ENCODE results near the gene IQGAP2.

IQGAP2 gene

DNA sequence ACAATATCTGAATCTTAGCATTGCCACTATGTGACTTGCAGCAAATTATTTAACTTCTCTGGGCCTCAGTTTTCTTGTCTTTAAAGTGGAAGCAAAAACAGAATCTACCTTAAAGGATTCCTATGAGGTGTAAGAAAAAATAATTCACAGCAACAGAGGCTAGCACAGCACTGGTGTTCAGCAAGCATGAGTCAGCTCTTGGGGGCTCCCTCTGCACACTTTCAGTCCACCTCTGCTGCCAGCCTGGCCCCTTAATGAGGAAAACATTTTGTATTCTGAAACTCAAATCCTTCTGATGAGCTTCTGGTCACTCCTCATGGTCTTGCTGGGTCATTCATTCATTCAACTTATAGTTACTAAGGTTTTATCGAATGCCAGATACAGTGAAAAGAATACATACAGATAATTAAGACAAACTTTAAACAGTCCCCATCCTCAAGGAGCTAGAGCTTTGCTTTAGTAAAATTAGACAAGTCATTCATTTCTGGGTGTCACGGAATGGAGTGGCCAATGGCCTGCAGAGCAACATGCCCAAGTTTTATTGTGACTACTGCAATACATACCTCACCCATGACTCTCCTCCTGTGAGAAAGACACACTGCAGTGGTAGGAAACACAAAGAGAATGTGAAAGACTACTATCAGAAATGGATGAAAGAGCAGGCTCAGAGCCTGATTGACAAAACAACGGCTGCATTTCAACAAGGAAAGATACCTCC is 26.8 kb upstream of the IQGAP2 start:
- no peak overlapping the region for H2AFZ ChIP-seq (ENCODE audit: low read depth, low read length)
- no peak overlapping the region for H3K4me2 ChIP-seq (ENCODE audit: low read length, poor library complexity, severe bottlenecking)
- H2AK5ac ChIP-seq (ENCODE audit: low read length, severe bottlenecking): no peak overlapping the region
- no peak overlapping the region for H2BK15ac ChIP-seq (ENCODE audit: low read depth, poor library complexity, severe bottlenecking)
- H3K4me1 ChIP-seq (ENCODE audit: control insufficient read depth, insufficient read depth, low read depth, low read length): peaks cover 11% of the 10 kb centered on the region
- H2BK5ac ChIP-seq (ENCODE audit: low read depth, low read length, poor library complexity, severe bottlenecking): no peak overlapping the region
- H3K14ac ChIP-seq (ENCODE audit: low read length in 2 of 2): no peak overlapping the region
- peaks cover 0 to 2% of the 10 kb centered on the region in 2 experiments for H3K27me3 ChIP-seq (ENCODE audit: control insufficient read depth in 1 of 2, insufficient read depth in 1 of 2, low read length in 2 of 2)
- H4K91ac ChIP-seq (ENCODE audit: low read length): no peak overlapping the region
- H4K8ac ChIP-seq (ENCODE audit: low read length): no peak overlapping the region
- no peak overlapping the region for H2BK120ac ChIP-seq (ENCODE audit: low read depth, low read length)
- no peak overlapping the region for H3K18ac ChIP-seq (ENCODE audit: low read depth in 1 of 2, low read length in 2 of 2)
- H3K9me3 ChIP-seq (ENCODE audit: control insufficient read depth, low read length): no peaks in the 10 kb centered on the region
- no peak overlapping the region for H3K27ac ChIP-seq (ENCODE audit: low read length, poor library complexity, severe bottlenecking)
- H3K36me3 ChIP-seq (ENCODE audit: control insufficient read depth in 1 of 2, insufficient read depth in 2 of 2, low read depth in 1 of 2, low read length in 2 of 2): no peaks in the 10 kb centered on the region
- H3K4ac ChIP-seq (ENCODE audit: low read depth in 1 of 2, low read length in 2 of 2): no peak overlapping the region
- WGBS: 93% methylated on average over 3 of the region's 3 CpGs
- H2BK12ac ChIP-seq (ENCODE audit: low read length in 2 of 2): no peak overlapping the region
- H3K23ac ChIP-seq (ENCODE audit: low read length in 2 of 2): no peak overlapping the region
- no peak overlapping the region for H3K9ac ChIP-seq (ENCODE audit: low read length)
- H3K4me3 ChIP-seq (ENCODE audit: insufficient read depth in 1 of 2, low read depth in 1 of 2, low read length in 2 of 2): no peak overlapping the region
- DNase-seq: peak; percentile 17
- H3K79me1 ChIP-seq (replicated peaks; ENCODE audit: low read length, poor library complexity, severe bottlenecking): no peaks in the 10 kb centered on the region

- Histone ChIP-seq H2AK5ac (ENCODE audit: low read length, severe bottlenecking) (no peak overlapping the region), H3K4me2 (ENCODE audit: low read length, poor library complexity, severe bottlenecking) (no peak overlapping the region), H3K27me3 (ENCODE audit: control insufficient read depth in 1 of 2, insufficient read depth in 1 of 2, low read length in 2 of 2) (peaks cover 0 to 2% of the 10 kb centered on the region in 2 experiments), H3K4me3 (ENCODE audit: insufficient read depth in 1 of 2, low read depth in 1 of 2, low read length in 2 of 2) (peak overlapping the region in 1 of 2 experiments; percentile 15), H2BK15ac (ENCODE audit: low read depth, poor library complexity, severe bottlenecking) (peak overlapping the region; percentile 2), H2AFZ (ENCODE audit: low read depth, low read length) (no peak overlapping the region), H4K8ac (ENCODE audit: low read length) (no peak overlapping the region), H3K4ac (ENCODE audit: low read depth in 1 of 2, low read length in 2 of 2) (no peak overlapping the region), H2BK120ac (ENCODE audit: low read depth, low read length) (no peak overlapping the region), H3K9me3 (ENCODE audit: control insufficient read depth, low read length) (no peaks in the 10 kb centered on the region), H3K23ac (ENCODE audit: low read length in 2 of 2) (no peak overlapping the region), H3K4me1 (ENCODE audit: control insufficient read depth, insufficient read depth, low read depth, low read length) (peaks cover 10% of the 10 kb centered on the region), H2BK12ac (ENCODE audit: low read length in 2 of 2) (no peak overlapping the region), H4K91ac (ENCODE audit: low read length) (no peak overlapping the region), H3K14ac (ENCODE audit: low read length in 2 of 2) (no peak overlapping the region), H3K27ac (ENCODE audit: low read length, poor library complexity, severe bottlenecking) (no peak overlapping the region), H3K79me1 (replicated peaks; ENCODE audit: low read length, poor library complexity, severe bottlenecking) (no peaks in the 10 kb centered on the region), H2BK5ac (ENCODE audit: low read depth, low read length, poor library complexity, severe bottlenecking) (no peak overlapping the region), H3K36me3 (ENCODE audit: control insufficient read depth in 1 of 2, insufficient read depth in 2 of 2, low read depth in 1 of 2, low read length in 2 of 2) (no peaks in the 10 kb centered on the region), H3K9ac (ENCODE audit: low read length) (no peak overlapping the region), H3K18ac (ENCODE audit: low read depth in 1 of 2, low read length in 2 of 2) (no peak overlapping the region)
- DNase-seq: no peak
- 97% methylated on average over 3 of the region's 3 CpGs for WGBS
Observed at GRCh38 chr5:76376866-76377230, 26.2 kb upstream of the IQGAP2 start.

- H3K27me3 ChIP-seq (ENCODE audit: control insufficient read depth in 1 of 2, insufficient read depth in 1 of 2, low read length in 2 of 2): peaks cover 0 to 5% of the 10 kb centered on the region in 2 experiments
- no peak overlapping the region for H2BK12ac ChIP-seq (ENCODE audit: low read length in 2 of 2)
- H2BK5ac ChIP-seq (ENCODE audit: low read depth, low read length, poor library complexity, severe bottlenecking): no peak overlapping the region
- no peak for DNase-seq
- no peak overlapping the region for H3K4ac ChIP-seq (ENCODE audit: low read depth in 1 of 2, low read length in 2 of 2)
- no peaks in the 10 kb centered on the region for H3K36me3 ChIP-seq (ENCODE audit: control insufficient read depth in 1 of 2, insufficient read depth in 2 of 2, low read depth in 1 of 2, low read length in 2 of 2)
- WGBS: 94% methylated on average over 6 of the region's 6 CpGs
- H3K23ac ChIP-seq (ENCODE audit: low read length in 2 of 2): no peak overlapping the region
- H3K4me3 ChIP-seq (ENCODE audit: insufficient read depth in 1 of 2, low read depth in 1 of 2, low read length in 2 of 2): no peak overlapping the region
- H3K18ac ChIP-seq (ENCODE audit: low read depth in 1 of 2, low read length in 2 of 2): no peak overlapping the region
- H4K91ac ChIP-seq (ENCODE audit: low read length): no peak overlapping the region
- no peak overlapping the region for H3K9ac ChIP-seq (ENCODE audit: low read length)
- no peak overlapping the region for H3K4me2 ChIP-seq (ENCODE audit: low read length, poor library complexity, severe bottlenecking)
- H2BK15ac ChIP-seq (ENCODE audit: low read depth, poor library complexity, severe bottlenecking): peak overlapping the region; percentile 13
- H3K9me3 ChIP-seq (ENCODE audit: control insufficient read depth, low read length): no peaks in the 10 kb centered on the region
- H3K79me1 ChIP-seq (replicated peaks; ENCODE audit: low read length, poor library complexity, severe bottlenecking): no peaks in the 10 kb centered on the region
- no peak overlapping the region for H3K14ac ChIP-seq (ENCODE audit: low read length in 2 of 2)
- H4K8ac ChIP-seq (ENCODE audit: low read length): no peak overlapping the region
- H2AK5ac ChIP-seq (ENCODE audit: low read length, severe bottlenecking): no peak overlapping the region
- no peaks in the 10 kb centered on the region for H3K4me1 ChIP-seq (ENCODE audit: control insufficient read depth, insufficient read depth, low read depth, low read length)
- no peak overlapping the region for H2AFZ ChIP-seq (ENCODE audit: low read depth, low read length)
- no peak overlapping the region for H3K27ac ChIP-seq (ENCODE audit: low read length, poor library complexity, severe bottlenecking)
- no peak overlapping the region for H2BK120ac ChIP-seq (ENCODE audit: low read depth, low read length)
Observed at GRCh38 chr5:76378355-76378754, 24.7 kb upstream of the IQGAP2 start.

DNA sequence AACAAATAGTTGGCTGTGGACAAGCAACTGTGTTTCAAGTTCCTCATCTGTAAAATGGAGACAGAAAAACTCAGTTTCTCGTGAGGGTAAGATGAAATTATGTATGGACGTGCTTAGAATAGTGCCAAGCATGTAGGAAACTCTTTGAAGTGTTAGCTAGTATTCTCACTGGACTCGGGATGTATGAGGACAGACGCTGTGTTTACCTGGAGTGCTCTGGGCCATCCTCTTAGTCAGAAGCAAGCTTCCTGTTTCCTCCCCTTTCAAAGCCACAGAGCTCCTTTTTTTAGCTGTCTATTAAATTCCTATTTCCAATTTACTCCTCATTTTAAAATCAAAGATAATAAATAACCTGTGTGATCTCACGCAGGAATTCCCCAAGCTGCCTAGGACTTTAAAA is 23.8 kb upstream of the IQGAP2 start:
- Histone ChIP-seq H4K8ac (ENCODE audit: low read length) (no peak overlapping the region), H3K4me3 (ENCODE audit: insufficient read depth in 1 of 2, low read depth in 1 of 2, low read length in 2 of 2) (no peak overlapping the region), H2BK12ac (ENCODE audit: low read length in 2 of 2) (no peak overlapping the region), H3K4me2 (ENCODE audit: low read length, poor library complexity, severe bottlenecking) (no peak overlapping the region), H3K4me1 (ENCODE audit: control insufficient read depth, insufficient read depth, low read depth, low read length) (no peaks in the 10 kb centered on the region), H2AFZ (ENCODE audit: low read depth, low read length) (no peak overlapping the region), H3K36me3 (ENCODE audit: control insufficient read depth in 1 of 2, insufficient read depth in 2 of 2, low read depth in 1 of 2, low read length in 2 of 2) (no peaks in the 10 kb centered on the region), H4K91ac (ENCODE audit: low read length) (no peak overlapping the region), H3K14ac (ENCODE audit: low read length in 2 of 2) (no peak overlapping the region), H2BK5ac (ENCODE audit: low read depth, low read length, poor library complexity, severe bottlenecking) (no peak overlapping the region), H3K18ac (ENCODE audit: low read depth in 1 of 2, low read length in 2 of 2) (no peak overlapping the region), H3K9ac (ENCODE audit: low read length) (no peak overlapping the region), H2BK15ac (ENCODE audit: low read depth, poor library complexity, severe bottlenecking) (no peak overlapping the region), H3K23ac (ENCODE audit: low read length in 2 of 2) (no peak overlapping the region), H2BK120ac (ENCODE audit: low read depth, low read length) (no peak overlapping the region), H3K27me3 (ENCODE audit: control insufficient read depth in 1 of 2, insufficient read depth in 1 of 2, low read length in 2 of 2) (peaks cover 0 to 4% of the 10 kb centered on the region in 2 experiments), H2AK5ac (ENCODE audit: low read length, severe bottlenecking) (no peak overlapping the region), H3K9me3 (ENCODE audit: control insufficient read depth, low read length) (no peaks in the 10 kb centered on the region), H3K79me1 (replicated peaks; ENCODE audit: low read length, poor library complexity, severe bottlenecking) (no peaks in the 10 kb centered on the region), H3K4ac (ENCODE audit: low read depth in 1 of 2, low read length in 2 of 2) (no peak overlapping the region), H3K27ac (ENCODE audit: low read length, poor library complexity, severe bottlenecking) (no peak overlapping the region)
- no peak for DNase-seq
- 58% methylated on average over 5 of the region's 5 CpGs for WGBS
